ENCODE data around the gene ZNF239. TPM values are rescaled to one million over a fixed set of nuclear protein-coding genes. Genes with fewer than 3 reads are reported as not detected.

Gene ZNF239
- total RNA-seq, 1 experiment from 2014 or later: 3.3 TPM

DNA sequence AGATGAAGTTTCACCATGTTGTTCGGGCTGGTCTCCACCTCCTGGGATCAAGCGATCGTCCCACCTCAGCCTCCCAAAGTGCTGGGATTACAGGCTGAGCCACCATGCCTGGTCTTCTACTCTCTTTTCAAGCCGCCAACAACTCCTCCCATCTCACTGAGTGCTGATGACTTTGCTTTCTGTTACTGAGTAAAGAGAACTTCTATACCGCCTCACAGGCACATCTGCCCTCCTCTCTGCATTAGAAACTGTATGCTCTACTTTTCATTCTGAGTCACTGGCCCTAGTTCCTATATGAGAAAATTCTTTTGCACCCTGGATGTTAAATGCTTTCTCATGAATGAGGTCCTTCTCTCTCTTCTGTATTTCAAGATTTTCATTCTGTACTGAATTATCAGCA lies 2.2 kb upstream of the ZNF239 start:
- Histone ChIP-seq H3F3A (ENCODE audit: insufficient read depth, low read depth) (peaks cover 6% of the 10 kb centered on the region; the same call in 1 of the 2 replicates), H3K79me2 (ENCODE audit: low read depth) (no peaks in the 10 kb centered on the region), H3K36me3 (ENCODE audit: low read depth) (0 out of 2 replicates have a peak, but pooled peaks cover 3% of the 10 kb centered on the region), H4K20me1 (ENCODE audit: insufficient read depth) (no peaks in the 10 kb centered on the region), H3K4me3 (no peak overlapping the region), H3K4me2 (no peak overlapping the region), H2AFZ (no peak overlapping the region), H3K9me2 (ENCODE audit: insufficient read depth) (no peaks in the 10 kb centered on the region), H3K4me1 (replicated peaks; ENCODE audit: insufficient read depth) (peaks cover 12% of the 10 kb centered on the region; the same call in 1 of the 2 replicates), H3K27me3 (ENCODE audit: insufficient read depth, low read depth) (peaks cover 5% of the 10 kb centered on the region; the same call in 1 of the 2 replicates), H3K27ac (no peak overlapping the region), H3K9me3 (ENCODE audit: insufficient read depth, low read depth) (0 out of 2 replicates have a peak, but pooled peaks cover 3% of the 10 kb centered on the region)
- intact Hi-C loops (cut with micrococcal nuclease; ENCODE audit: unreplicated experiment): loop anchor here (10.0 kb wide), 1 partner anchor 1022 kb away; no protein-coding TSS in a partner anchor
- ChIA-PET POLR2A (ENCODE audit: unreplicated experiment) (no interaction called here), CTCF (no interaction called here)
- no peak for DNase-seq
- no peak for TF ChIP-seq EZH2 (IDR thresholded peaks at IDR 0.05; ENCODE audit: low read depth)
- TF ChIP-seq, protein P1, sequence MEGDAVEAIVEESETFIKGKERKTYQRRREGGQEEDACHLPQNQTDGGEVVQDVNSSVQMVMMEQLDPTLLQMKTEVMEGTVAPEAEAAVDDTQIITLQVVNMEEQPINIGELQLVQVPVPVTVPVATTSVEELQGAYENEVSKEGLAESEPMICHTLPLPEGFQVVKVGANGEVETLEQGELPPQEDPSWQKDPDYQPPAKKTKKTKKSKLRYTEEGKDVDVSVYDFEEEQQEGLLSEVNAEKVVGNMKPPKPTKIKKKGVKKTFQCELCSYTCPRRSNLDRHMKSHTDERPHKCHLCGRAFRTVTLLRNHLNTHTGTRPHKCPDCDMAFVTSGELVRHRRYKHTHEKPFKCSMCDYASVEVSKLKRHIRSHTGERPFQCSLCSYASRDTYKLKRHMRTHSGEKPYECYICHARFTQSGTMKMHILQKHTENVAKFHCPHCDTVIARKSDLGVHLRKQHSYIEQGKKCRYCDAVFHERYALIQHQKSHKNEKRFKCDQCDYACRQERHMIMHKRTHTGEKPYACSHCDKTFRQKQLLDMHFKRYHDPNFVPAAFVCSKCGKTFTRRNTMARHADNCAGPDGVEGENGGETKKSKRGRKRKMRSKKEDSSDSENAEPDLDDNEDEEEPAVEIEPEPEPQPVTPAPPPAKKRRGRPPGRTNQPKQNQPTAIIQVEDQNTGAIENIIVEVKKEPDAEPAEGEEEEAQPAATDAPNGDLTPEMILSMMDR (conservative IDR thresholded peaks at IDR 0.05): no peak
- BruUV-seq (replicated peaks): no TSS peak

DNA sequence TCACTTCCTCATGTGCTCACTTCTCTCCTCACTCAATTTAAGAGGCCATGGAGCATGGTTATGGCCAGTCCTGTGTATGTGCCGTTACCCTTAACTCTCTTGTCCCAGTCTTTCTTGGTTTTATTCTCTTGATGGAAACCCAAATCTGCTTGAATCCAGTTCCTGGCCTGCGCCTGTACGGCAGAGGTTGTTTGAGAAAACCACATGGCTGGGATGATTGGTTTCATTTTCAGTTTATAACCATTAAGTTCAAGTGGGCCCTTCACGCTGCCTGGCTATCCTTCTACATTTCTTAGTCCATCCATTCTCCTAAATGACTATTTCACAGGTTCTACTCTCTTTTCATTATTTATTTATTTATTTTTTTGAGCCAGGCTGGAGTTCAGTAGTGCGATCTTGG lies 1.6 kb upstream of the ZNF239 start:
- ChIA-PET POLR2A (ENCODE audit: unreplicated experiment) (no interaction called here), CTCF (no interaction called here)

DNA sequence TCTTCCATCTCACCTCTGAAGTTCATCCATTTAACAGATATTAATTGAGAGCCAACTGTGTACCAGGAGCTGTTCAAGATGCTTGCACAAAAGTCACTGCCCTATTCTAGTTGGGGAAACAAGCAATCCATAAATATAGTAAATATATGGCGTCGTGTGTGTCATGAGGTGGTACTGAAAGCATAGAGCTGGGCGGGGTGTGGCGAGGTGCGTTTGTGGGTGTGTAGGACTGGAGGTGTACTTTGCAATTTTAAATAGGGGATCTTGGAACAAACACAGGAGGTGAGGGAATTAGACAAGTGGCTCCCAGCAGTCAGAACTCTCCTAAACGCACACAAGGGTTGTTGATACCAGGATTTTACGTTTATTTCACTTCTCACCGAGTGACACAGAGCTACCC lies 490 bp upstream of the ZNF239 start:
- Histone ChIP-seq H3K9me3 (ENCODE audit: insufficient read depth, low read depth) (0 out of 2 replicates have a peak, but pooled peaks cover 3% of the 10 kb centered on the region), H2AFZ (peak overlapping the region; percentile 87), H3K27ac (no peak overlapping the region), H3K36me3 (ENCODE audit: low read depth) (0 out of 2 replicates have a peak, but pooled peaks cover 3% of the 10 kb centered on the region), H3K9me2 (ENCODE audit: insufficient read depth) (no peaks in the 10 kb centered on the region), H3K4me2 (peak overlapping the region; percentile 80), H3K4me3 (peak overlapping the region; percentile 75), H3F3A (ENCODE audit: insufficient read depth, low read depth) (peaks cover 6% of the 10 kb centered on the region; the same call in 1 of the 2 replicates), H4K20me1 (ENCODE audit: insufficient read depth) (no peaks in the 10 kb centered on the region), H3K79me2 (ENCODE audit: low read depth) (no peaks in the 10 kb centered on the region), H3K4me1 (replicated peaks; ENCODE audit: insufficient read depth) (peaks cover 12% of the 10 kb centered on the region; the same call in 1 of the 2 replicates), H3K27me3 (ENCODE audit: insufficient read depth, low read depth) (peaks cover 4% of the 10 kb centered on the region; the same call in 1 of the 2 replicates)
- DNase-seq: no peak
- POLR2A ChIA-PET (ENCODE audit: unreplicated experiment): no interaction called here
- CTCF ChIA-PET: no interaction called here
- TF ChIP-seq, protein P1 (conservative IDR thresholded peaks at IDR 0.05): no peak
- no peak for TF ChIP-seq EZH2 (IDR thresholded peaks at IDR 0.05; ENCODE audit: low read depth)
- BruUV-seq (replicated peaks): no TSS peak
- intact Hi-C loops (cut with micrococcal nuclease; ENCODE audit: unreplicated experiment): loop anchor here (10.0 kb wide), 1 partner anchor 1020 kb away; no protein-coding TSS in a partner anchor

More for the DNA sequence above, 1.6 kb upstream of the ZNF239 start:
- no peak overlapping the region for H3K4me3 ChIP-seq
- no peaks in the 10 kb centered on the region for H3K9me2 ChIP-seq (ENCODE audit: insufficient read depth)
- H2AFZ ChIP-seq: no peak overlapping the region
- intact Hi-C loops (cut with micrococcal nuclease; ENCODE audit: unreplicated experiment): loop anchor here (10.0 kb wide), 1 partner anchor 1021 kb away; no protein-coding TSS in a partner anchor
- no TSS peak for BruUV-seq (replicated peaks)
- peaks cover 12% of the 10 kb centered on the region; the same call in 1 of the 2 replicates for H3K4me1 ChIP-seq (replicated peaks; ENCODE audit: insufficient read depth)
- H3F3A ChIP-seq (ENCODE audit: insufficient read depth, low read depth): peaks cover 6% of the 10 kb centered on the region; the same call in 1 of the 2 replicates
- H4K20me1 ChIP-seq (ENCODE audit: insufficient read depth): no peaks in the 10 kb centered on the region
- no peak for DNase-seq
- 0 out of 2 replicates have a peak, but pooled peaks cover 3% of the 10 kb centered on the region for H3K9me3 ChIP-seq (ENCODE audit: insufficient read depth, low read depth)
- no peaks in the 10 kb centered on the region for H3K79me2 ChIP-seq (ENCODE audit: low read depth)
- H3K36me3 ChIP-seq (ENCODE audit: low read depth): 0 out of 2 replicates have a peak, but pooled peaks cover 3% of the 10 kb centered on the region
- H3K27me3 ChIP-seq (ENCODE audit: insufficient read depth, low read depth): peaks cover 5% of the 10 kb centered on the region; the same call in 1 of the 2 replicates
- TF ChIP-seq, protein P1 (conservative IDR thresholded peaks at IDR 0.05): no peak
- no peak for TF ChIP-seq EZH2 (IDR thresholded peaks at IDR 0.05; ENCODE audit: low read depth)
- no peak overlapping the region for H3K4me2 ChIP-seq
- no peak overlapping the region for H3K27ac ChIP-seq

Measured in PC-9 (cell line).